Hematopoietic multipotent progenitor cell treated with erythropoietin and hydrocortisone succinate and interleukin-3 and kit ligand, for 4 days (in vitro differentiated cells): Measurements from ENCODE around the gene BMERB1.
"Not testable (repeated sequence)": the region's sequence is repeated elsewhere in the genome, so short reads cannot be mapped to it uniquely, and the experiment has no call there.

Experiments used
- DNase-seq: peaks from one replicate; pipeline ENCODE4 v3.0.0-alpha.2; 2015

Gene BMERB1

DNA sequence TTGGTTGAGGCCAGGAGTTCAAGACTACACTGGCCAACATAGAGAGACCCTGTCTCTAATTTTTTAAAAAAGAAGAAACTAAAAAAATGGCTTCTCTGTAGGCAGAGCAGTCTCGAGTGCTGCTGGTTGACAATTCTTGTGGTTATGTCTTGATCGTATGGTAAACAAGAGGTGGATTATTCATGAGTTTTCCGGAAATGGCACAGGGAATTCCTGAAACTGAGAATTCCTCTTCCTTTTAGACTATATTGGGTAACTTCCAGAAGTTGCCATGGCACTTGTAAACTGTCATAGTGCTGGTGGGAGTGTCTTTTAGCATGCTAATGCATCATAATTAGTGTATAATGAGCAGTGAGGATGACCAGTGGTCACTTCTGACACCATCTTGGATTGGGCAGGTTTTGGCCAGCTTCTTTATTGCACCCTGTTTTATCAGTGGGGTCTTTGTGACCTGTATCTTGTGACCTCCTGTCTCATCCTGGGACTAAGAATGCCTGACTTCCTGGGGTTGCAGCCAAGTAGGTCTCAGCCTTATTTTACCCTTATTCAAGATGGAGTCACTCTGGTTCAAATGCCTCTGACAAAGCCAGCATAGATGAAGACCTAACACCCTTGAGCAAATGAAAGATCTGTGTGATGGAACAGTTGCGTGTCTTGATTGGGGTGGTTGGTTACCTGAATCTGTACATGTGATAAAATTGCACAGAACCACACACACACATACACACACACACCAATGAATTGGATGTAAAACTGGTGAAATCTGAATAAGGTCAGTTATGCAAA, 30.2 kb downstream of the BMERB1 start:
- DNase-seq: no peak

DNA sequence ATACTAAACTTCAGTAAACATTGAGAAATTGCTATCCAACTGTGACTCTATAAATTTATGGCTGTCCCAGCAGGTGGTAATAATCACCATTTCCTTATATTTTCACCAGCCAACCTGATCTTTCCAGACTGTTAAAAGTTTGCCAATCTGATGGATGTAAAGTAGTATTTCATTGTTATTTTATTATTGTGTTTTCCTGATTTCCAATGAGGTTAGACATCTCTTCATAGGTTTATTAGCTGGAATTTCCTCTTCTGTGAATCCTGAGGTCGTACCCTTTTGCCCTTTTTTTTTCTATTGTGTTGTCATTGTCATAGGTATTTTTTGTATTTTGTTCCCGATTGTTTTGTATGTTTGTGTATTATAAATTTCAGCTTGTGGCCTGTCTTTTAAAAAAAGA, 31.7 kb downstream of the BMERB1 start:
- DNase-seq: no peak

DNA sequence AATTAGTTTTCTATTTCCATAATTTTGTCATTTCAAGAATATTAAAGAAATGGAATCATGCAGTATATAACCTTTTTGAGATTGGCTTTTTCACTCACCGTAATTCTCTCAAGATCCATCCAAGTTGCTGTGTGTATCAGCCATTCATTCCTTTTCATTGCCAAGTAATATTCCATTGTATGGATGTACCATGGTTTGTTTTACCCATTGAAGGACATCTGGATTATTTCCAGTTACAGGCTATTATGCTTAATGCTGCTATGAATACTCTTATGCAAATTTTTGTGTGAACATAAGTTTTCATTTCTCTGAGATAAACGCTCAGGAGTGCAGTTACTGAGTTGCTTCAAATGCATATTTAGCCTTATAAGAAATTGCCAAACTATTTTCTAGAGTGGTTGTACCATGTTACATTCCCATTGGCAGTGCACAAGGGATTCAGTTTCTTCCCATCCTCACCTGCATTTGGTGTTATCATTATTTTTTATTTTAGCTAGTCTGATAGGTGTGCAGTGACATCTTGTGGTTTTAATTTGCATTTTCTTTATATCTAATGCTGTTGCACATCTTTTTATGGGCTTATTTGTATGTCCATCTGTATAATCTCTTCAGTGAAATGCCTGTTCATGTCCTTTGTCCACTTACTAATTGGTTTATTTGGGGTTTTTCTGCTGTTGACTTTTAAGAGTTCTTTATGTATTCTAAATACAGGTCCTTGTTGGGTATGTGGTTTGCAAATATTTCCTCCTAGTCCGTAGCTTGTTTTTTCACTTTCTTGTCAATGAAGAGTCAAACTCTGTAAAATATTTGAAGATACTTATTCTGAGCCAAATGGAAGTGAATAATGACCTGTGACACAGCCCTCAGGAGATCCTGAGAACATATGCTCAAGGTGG, 32.7 kb downstream of the BMERB1 start:
- peak; percentile 44 for DNase-seq

DNA sequence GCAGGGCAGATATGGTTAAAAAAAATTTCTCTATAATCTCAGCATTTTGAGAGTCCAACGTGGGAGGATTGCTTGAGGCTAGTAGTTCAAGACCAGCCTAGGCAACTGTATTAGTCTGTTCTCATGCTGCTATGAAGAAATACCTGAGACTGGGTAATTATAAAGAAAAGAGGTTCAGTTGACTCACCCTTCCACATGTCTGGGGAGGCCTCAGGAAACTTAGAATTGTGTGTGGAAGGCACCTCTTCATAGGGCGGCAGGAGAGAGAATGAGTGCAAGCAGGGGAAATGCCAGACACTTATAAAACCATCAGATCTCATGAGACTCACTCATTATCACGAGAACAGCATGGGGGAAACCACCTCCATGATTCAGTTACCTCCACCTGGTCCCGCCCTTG, 42.6 kb downstream of the BMERB1 start:
- DNase-seq: not testable (repeated sequence)

DNA sequence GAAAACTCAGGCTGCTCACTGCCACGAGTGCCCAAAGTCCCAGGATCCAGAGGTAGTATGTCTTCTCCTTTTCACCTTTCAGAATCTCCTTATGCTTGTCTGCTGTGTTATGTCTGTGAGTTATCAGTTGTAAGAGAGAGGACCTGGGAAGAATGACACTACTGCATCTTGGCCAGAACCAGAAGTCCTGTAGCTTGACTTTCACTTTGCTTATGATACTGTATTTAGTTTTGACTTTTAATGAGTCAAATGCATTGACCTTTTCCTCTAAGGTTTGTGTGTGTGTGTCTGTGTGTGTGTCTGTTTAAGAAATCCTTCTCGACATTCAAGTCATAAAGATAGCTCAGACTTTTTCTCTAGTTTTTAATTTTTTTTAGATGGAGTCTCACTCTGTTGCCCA, 43.4 kb downstream of the BMERB1 start:
- no peak for DNase-seq

DNA sequence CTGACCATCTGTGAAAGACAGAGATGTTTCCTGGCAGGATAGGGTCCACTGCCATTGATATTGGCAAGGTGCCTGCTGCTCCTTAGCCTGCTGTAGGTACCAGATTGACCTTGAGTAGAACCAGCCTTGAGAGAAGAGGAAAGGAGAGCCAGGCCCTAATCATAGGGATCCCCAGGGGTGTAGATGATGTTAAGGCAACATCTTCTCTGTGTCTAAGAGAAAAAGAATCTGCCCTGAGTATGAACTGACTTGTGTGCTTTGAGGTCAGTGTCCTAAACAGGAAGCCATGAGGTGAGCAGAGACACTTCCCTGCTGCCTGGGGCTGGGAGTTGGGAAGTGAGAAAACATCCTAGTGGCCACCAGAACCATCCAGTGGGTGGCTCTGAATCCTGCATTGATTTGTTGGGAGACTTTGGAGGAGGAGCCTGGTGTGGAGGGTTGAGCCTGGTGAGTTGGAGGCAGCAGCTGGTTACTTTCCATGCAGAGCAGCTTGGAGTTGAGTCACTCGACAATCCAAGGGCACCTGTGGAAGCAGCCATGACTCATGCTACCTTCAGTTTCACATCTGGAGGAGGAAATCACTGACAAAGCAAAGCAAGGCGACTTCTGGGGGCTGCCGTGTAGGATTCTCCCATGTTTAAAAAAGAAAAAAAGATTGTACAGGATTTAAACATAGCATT, 47.8 kb downstream of the BMERB1 start:
- DNase-seq: no peak

DNA sequence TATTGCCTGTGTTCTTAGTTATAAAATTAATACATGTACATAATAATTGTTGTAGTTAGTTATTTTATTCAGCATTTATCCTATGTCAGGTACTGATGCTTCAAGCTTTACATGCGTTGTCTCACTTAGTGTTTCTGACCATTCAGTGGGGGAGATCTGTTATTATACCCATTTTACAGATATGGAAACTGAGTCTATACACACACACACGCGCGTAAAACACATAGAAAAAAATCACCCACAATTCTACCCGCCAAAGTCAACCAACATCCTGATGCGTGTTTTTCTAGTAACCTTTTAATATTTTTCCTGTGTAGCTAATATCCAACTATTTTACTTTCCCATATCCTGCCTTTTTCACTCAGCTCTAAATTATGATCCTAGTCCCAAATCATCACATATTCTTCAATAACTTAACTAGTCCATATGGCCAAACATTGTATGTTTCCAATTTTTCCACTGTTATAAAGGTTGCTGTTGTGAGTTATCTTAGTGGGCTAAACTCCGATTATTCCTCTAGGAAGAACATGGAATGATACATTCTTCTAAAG, 48.4 kb downstream of the BMERB1 start:
- no peak for DNase-seq

DNA sequence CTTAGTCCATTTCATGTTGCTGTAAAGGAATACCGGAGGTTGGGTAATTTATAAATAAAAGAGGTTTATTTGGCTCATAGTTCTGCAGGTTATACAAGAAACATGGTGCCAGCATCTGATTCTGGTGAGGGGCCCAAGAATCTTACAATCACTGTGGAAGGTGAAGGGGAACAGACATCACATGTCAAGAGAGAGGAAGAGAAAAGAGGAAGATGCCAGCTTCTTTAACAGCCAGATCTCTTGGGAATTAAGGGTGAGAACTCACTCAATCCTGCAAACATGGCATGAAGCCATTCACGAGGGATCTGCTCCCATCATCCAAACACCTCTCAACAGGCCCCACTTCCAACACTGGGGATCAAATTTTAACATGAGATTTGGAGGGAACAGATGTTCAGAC, 49.5 kb downstream of the BMERB1 start:
- DNase-seq: no peak

DNA sequence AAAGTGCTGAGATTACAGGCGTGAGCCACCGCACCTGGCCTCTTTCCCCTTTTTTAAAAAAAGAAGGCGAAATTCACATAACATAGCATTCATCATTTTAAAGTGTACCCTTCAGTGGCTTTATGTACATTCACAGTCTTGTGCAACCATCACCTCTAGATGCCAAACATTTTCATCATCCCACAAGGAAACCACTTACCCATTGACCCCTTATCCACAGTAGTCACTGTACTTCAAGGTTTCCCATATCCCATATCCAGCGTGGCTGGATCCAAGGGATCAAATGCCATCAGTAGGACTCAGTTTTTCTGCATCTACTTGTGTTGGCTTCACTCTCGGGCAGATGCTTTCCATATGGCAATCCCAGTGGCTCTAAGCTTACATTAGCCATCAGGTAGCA, 50.3 kb downstream of the BMERB1 start:
- DNase-seq: no peak

DNA sequence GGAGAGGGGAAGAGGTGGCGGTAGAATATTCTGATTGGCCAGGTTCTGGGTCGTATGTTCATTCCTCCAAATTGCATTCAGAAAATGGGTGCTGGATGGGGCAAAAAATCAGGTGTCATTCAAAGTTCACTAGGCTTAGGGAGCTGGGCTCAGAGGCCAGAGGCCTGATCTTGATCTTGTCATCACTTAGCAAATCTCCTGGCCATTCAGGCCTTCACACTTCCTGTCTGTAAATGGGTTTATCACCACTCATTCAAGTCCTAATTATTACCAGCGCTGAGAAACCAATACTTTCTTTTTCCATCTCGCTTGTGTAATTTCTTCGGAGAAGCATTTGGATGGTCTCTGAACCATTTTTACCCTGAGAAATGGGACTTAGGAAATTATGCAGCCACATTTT, 50.8 kb downstream of the BMERB1 start:
- no peak for DNase-seq

DNA sequence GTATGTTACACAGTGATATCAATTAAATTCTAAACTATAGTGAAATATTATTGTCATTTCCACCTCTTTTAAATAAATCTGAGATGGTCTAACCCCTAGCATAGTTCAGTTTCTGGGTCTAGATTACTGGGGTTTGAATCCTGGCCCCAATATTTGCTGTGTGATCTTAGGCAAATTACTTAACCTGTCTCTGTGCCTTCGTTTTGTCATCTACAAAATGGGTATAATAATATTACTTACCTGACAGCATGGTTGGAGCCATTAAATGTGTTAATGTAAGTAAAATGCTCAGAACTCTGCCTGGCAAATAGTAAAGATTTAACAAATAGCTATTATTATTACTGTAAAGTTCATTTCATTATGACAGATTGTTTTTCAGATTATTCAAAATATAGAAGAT, 52.3 kb downstream of the BMERB1 start:
- no peak for DNase-seq

DNA sequence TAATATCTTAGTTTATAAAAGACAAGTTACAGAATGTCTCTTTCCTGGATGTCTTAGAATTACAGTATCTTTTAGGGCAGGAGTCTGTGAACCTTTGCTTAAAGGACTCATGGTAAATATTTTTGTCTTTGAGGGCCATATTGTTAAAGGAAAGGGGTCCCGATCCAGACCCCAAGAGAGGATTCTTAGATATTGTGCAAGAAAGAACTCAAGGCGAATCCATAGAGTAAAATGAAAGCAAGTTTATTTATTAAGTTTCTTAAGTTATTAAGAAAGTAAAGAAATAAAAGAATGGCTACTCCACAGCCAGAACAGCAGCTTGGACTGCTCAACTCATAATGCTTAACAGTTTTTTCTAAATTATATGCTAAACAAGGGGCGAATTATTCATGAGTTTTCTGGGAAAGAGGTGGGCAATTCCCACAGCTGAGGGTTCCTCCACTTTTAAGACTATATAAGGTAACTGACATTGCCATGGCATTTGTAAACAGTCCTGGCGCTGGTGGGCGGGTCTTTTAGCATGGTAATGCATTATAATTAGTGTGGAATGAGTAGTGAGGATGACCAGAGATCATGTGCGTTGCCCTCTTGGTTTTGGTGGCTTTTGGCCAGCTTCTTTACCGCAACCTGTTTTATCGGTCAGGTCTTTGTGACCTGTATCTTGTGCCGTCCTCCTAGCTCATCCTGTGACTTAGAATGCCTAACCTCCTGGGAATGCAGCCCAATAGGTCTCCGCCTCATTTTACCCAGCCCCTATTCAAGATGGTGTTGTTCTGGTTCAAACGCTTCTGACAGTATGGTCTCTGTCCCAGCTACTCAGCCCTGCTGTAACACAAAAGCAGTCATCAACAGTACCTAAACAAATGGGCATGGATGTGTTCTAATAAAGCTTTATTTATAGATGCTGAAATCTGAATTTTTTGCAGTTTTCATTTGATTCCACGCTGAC, 53.2 kb downstream of the BMERB1 start:
- no peak for DNase-seq

DNA sequence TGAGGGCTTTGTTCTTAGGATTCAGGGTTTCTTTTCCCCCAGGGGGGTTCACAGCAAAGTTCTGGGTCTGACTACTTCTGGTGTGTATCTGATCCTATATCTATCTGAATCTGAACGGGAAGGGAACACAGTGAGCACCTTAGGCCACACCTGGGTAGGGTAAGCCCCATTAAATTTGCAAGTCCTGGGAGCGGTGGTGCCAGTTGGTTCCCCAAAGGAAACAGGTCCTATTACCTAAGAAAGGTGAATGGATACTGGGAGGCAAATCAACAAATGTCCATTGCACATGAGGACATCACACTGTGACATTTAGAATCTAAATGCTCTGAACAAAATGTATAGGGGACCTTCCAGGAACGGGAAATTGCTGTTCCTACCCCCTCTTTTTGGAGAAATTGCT, 54.6 kb downstream of the BMERB1 start:
- no peak for DNase-seq

DNA sequence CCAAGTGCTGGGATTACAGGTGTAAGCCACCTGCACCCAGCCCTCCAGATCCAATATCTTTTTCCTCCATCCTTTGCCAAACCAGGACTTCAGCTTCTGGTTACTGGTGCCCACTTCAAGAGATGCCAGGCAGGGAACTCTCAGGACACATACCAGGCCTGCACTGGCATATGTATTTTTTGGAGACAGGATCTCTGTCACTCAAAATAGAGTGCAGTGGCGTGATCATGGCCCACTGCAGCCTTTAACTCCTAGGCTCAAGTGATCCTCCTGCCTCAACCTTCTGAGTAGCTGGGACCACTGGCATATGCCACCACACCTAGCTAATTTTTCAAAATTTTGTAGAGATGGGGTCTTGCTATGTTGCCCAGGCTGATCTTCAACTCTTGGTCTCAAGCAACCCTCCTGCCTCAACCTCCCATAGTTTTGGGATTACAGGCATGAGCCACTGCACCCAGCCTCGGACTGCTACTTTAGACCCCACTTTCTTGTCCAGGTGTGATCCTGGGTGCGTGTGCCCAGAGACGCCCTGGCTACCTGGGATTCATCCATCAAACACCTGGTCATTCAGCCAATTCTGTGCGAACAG, 55.8 kb downstream of the BMERB1 start:
- no peak for DNase-seq

DNA sequence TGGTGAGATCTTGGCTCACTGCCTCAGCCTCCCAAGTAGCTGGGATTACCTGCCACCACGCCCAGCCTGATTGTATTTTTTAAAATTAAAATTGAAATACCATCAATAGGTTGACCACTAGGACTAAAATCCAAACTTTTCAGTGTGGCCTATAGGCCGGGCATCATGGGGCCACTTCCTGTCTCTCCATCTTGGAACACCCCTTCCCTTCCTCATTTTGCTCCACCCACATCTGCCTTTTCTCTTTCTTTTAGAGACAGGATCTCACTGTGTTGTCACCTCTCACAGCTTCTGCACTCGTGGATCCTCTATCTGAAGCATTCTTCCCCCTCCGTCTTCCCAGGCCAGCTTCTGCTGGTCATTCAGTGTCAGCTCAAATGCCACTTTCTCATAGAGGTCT, 57.0 kb downstream of the BMERB1 start:
- no peak for DNase-seq

DNA sequence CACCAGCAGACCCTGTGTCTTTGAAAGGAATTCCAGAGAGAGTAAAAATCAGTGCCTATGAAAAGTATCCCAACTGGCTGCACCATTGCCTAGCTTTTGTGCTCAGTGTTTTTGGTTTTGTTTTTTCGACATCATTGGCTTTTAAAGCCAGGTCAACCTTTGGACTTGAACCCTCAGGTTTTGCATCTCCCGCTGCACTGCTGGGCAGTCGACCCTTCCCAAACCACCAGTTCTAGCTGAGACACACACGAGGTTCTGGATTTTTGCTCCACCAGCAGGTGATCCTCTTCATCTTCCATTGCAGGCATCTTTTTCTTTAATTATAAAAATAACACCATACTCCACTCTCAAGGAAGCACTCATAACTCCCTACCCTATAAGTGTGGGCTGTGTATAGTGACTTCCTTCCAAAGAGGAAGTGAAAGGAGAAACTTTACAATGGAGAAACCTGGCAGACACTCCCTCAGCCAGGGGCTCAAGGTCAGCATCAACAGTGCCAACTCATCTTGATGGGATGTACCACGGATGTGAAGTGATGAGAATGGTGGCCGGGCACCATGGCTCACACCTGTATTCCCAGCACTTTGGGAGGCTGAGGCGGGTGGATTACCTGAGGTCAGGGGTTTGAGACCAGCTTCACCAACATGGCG, 57.8 kb downstream of the BMERB1 start:
- no peak for DNase-seq

DNA sequence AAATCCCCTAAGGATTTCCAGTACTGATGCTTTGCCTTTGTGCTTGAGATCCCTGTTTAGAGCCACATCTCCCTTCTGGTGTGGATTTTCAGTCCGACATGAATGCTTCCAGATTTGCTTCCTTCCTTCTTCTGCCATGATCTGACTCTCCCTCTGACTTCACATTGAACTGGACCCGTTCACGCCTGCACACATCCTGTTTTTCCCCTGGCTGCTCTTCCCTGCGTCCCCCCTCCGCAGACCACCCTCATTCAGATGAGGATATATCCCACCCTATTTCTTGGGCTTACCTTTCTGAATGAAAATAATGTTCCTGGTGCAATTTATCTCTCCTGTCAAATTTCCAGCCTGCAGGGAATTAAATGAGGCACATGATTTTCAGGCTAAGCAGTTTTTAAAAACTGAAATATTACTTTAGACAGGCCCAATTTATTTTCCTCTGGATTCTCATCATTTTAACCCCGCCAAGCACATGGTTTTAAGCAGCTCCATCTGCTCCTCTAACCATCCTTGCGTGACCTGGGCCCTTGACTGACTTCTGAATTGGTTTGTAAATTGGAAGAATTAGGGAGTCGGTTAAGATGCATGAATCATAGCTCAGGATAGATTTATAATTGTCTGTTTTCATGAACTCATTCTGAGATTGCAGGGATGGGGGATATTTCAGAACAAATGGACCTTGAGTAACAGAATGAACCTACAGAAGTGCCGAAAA, 59.2 kb downstream of the BMERB1 start:
- DNase-seq: no peak

DNA sequence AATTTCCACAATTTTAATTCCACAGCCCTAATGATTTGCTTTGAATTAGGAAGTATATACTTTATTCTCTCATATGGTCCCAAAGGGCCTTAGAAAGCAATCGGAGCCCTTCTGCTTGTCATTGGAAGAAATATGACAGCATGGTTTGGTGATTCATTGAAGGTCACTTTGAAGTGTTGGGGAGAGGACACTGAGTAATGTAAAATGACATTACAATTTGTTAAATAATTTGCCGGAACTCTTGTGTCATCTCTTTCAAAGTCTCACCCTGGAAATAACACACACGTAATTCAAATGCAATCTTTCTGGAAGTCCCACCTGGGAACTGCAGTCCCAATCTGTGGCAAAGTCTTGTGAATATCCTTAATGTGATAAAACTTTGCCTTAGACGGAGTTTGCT, 59.8 kb downstream of the BMERB1 start:
- DNase-seq: no peak

DNA sequence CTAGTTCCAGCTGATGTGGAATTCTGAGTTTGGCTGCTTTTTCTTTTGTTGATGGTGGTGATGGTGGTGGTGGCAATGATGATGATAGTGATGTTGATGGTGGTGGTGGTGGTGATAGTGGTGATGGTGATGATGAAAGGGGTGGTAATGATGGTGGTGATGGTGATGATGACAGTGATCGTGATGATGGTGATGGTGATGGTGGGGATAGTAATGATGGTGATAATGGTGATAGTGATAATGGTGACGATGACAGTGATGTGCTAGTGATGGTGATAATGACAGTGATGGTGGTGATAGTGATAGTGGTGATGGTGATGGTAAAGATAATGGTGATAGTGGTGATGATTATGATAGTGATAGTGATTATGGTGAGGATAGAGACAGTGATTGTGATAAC, 61.5 kb downstream of the BMERB1 start:
- DNase-seq: no peak

DNA sequence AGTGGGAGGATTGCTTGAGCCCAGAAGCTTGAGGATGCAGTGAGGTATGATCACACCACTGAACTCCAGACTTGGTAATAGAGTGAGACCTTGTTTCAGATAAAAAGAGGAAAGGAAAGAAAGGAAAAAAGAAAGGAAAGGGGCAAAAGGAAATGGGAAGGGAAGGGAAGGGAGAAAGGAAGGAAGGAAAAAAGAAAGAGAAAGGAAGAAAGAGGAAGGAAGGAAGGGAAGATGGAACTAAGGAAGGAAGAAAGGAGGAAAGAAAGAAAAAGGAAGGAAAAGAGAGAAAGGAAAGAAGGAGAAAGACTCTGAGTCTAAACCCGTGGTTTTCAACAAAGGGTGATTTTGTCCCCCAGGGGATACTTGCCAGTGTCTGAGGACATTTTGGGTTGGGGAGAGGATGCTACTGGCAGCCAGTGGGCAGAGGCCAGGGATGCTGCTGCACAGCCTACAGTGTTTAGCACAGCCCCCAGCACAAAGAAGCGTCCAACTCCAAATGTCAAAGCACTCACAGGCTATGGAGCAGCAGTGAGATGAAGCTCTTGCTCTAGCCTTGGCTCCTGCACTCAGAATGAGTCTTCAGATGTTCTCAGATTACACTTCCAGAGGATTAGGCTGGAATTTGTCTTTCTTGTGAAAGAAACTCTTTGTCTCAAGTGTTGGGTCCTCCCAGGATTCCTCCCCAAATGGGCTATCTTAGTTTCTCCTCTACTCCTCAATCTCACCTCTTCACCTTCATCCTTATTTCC, 64.2 kb downstream of the BMERB1 start:
- no peak for DNase-seq
